DND-41 (cell line): Measurements from ENCODE around the gene TULP4.
"Not testable (repeated sequence)": the region's sequence is repeated elsewhere in the genome, so short reads cannot be mapped to it uniquely, and the experiment has no call there.

Source experiments
- ATAC-seq: fragments of 200-7000 bp; cut with Tn5 transposase; 3 replicates; pipeline ENCODE4 v1.9.1; 2021; ENCODE audit warnings: low read depth; ENCODE audit not compliant: insufficient read depth
- DNase-seq: peaks from one replicate; pipeline ENCODE4 v3.0.0-alpha.2; 2020
- H2AFZ ChIP-seq: 2 replicates; pipeline ENCODE4 v1.6.0; 2012; ENCODE audit warnings: low read depth, low read length
- H3K27ac ChIP-seq: 2 replicates; pipeline ENCODE4 v1.5.1; 2012; ENCODE audit warnings: low read length, inconsistent platforms
- H3K27me3 ChIP-seq: fragments of 200-600 bp; sonication (generic); 2 replicates; pipeline ENCODE4 v1.6.0; 2012; ENCODE audit warnings: low read length, mild to moderate bottlenecking, inconsistent platforms; ENCODE audit not compliant: insufficient read depth, poor library complexity
- H3K36me3 ChIP-seq: 2 replicates; pipeline ENCODE4 v1.5.1; 2012; ENCODE audit warnings: low read length, inconsistent platforms; ENCODE audit not compliant: insufficient read depth
- H3K4me1 ChIP-seq: 2 replicates; pipeline ENCODE4 v1.5.1; 2012; ENCODE audit warnings: mild to moderate bottlenecking, low read length; ENCODE audit not compliant: insufficient read depth
- H3K4me2 ChIP-seq: 2 replicates; pipeline ENCODE4 v1.6.0; 2012; ENCODE audit warnings: mild to moderate bottlenecking, moderate library complexity, low read length, inconsistent platforms; ENCODE audit not compliant: insufficient read depth
- H3K4me3 ChIP-seq, 2 experiments: fragments of 200-600 bp in 1 of 2; shearing (Covaris generic) in 1 of 2; 2 replicates each; pipeline ENCODE4 v1.5.1; 2012 to 2016; ENCODE audit warnings: inconsistent platforms in 2 of 2, low read length in 2 of 2, mild to moderate bottlenecking in 2 of 2, low read depth in 1 of 2, moderate library complexity in 1 of 2
- H3K79me2 ChIP-seq: 2 replicates; pipeline ENCODE4 v1.6.0; 2012; ENCODE audit warnings: low read length, inconsistent platforms; ENCODE audit not compliant: insufficient read depth
- H3K9ac ChIP-seq: 2 replicates; pipeline ENCODE4 v1.6.0; 2012; ENCODE audit warnings: low read depth, mild to moderate bottlenecking, inconsistent platforms, low read length, moderate library complexity
- H3K9me3 ChIP-seq: 2 replicates; pipeline ENCODE4 v1.5.1; 2012; ENCODE audit warnings: low read length, moderate library complexity, mild to moderate bottlenecking, inconsistent platforms; ENCODE audit not compliant: insufficient read depth, severe bottlenecking
- H4K20me1 ChIP-seq: 2 replicates; pipeline ENCODE4 v1.6.0; 2012; ENCODE audit warnings: low read length; ENCODE audit not compliant: insufficient read depth
- CTCF ChIP-seq: IDR thresholded peaks from 2 replicates; pipeline ENCODE4 v1.5.1; 2012; ENCODE audit warnings: borderline replicate concordance, low read length, moderate library complexity, mild to moderate bottlenecking; ENCODE audit not compliant: poor library complexity, severe bottlenecking; ENCODE audit errors: extremely low read depth
- EZH2 ChIP-seq: IDR thresholded peaks from 3 replicates; pipeline ENCODE4 v1.6.1; 2012; ENCODE audit warnings: borderline replicate concordance, low read depth, mild to moderate bottlenecking, moderate library complexity, low read length, inconsistent platforms; ENCODE audit not compliant: severe bottlenecking

TULP4 gene

GRCh38 chr6:158349505-158350275 is 37.4 kb downstream of the TULP4 start:
- not testable (repeated sequence) for H3K9ac ChIP-seq, H4K20me1 ChIP-seq, H2AFZ ChIP-seq, H3K4me1 ChIP-seq, H3K4me3 ChIP-seq, H3K27ac ChIP-seq, H3K4me2 ChIP-seq, DNase-seq, ATAC-seq, H3K36me3 ChIP-seq, H3K27me3 ChIP-seq
- Histone ChIP-seq H3K9me3 (peaks cover 30% of the 10 kb centered on the region), H3K79me2 (peaks cover 12% of the 10 kb centered on the region; the same call in 1 of the 2 replicates)

- Histone ChIP-seq H4K20me1 (peaks cover 13% of the 10 kb centered on the region; the same call in 1 of the 2 replicates), H3K9me3 (peaks cover 26% of the 10 kb centered on the region), H3K79me2 (peaks cover 17% of the 10 kb centered on the region; the same call in 1 of the 2 replicates)
- H3K27ac ChIP-seq, DNase-seq, ATAC-seq, H3K4me3 ChIP-seq, H3K4me2 ChIP-seq, H3K36me3 ChIP-seq, H3K9ac ChIP-seq, H3K27me3 ChIP-seq, H2AFZ ChIP-seq, H3K4me1 ChIP-seq: not testable (repeated sequence)
Measured at GRCh38 chr6:158350731-158351130, 38.5 kb downstream of the TULP4 start.

- H3K9ac ChIP-seq, result no peak overlapping the region
- H3K4me3 ChIP-seq, result no peak overlapping the region
- H3K27me3 ChIP-seq, result no peaks in the 10 kb centered on the region
- peaks cover 8% of the 10 kb centered on the region for H3K9me3 ChIP-seq
- H4K20me1 ChIP-seq, result peaks cover 42% of the 10 kb centered on the region
- TF ChIP-seq EZH2 (no peak), CTCF (no peak)
- H3K36me3 ChIP-seq, result no peaks in the 10 kb centered on the region
- H3K27ac ChIP-seq, result no peak overlapping the region
- ATAC-seq (no peak), DNase-seq (no peak)
- no peak overlapping the region for H3K4me2 ChIP-seq
- no peaks in the 10 kb centered on the region for H3K4me1 ChIP-seq
- peaks cover 20% of the 10 kb centered on the region; the same call in 1 of the 2 replicates for H3K79me2 ChIP-seq
- H2AFZ ChIP-seq, result no peak overlapping the region
Measured at GRCh38 chr6:158353883-158354877, 41.9 kb downstream of the TULP4 start.

- H3K79me2 ChIP-seq, result peaks cover 18% of the 10 kb centered on the region
- H3K27ac ChIP-seq, result no peak overlapping the region
- H3K36me3 ChIP-seq, result no peaks in the 10 kb centered on the region
- no peak for TF ChIP-seq CTCF
- TF ChIP-seq EZH2, result no peak
- no peaks in the 10 kb centered on the region for H3K9me3 ChIP-seq
- H3K4me1 ChIP-seq, result no peaks in the 10 kb centered on the region
- ATAC-seq (peak; percentile 31; the same call in 1 of the 3 replicates), DNase-seq (no peak)
- no peak overlapping the region for H2AFZ ChIP-seq
- H3K27me3 ChIP-seq, result no peaks in the 10 kb centered on the region
- no peak overlapping the region for H3K4me3 ChIP-seq
- no peak overlapping the region for H3K9ac ChIP-seq
- peaks cover 44% of the 10 kb centered on the region for H4K20me1 ChIP-seq
- no peak overlapping the region for H3K4me2 ChIP-seq
Measured at GRCh38 chr6:158356586-158357546, 44.6 kb downstream of the TULP4 start.
